Gastroesophageal sphincter (tissue), 4 donors: ENCODE measurements around the gene GNB2. TPM values are rescaled to one million over a fixed set of nuclear protein-coding genes. Genes with fewer than 3 reads are reported as not detected.

Experiments used
- ATAC-seq: fragments of 150-250 bp; one replicate; pipeline ENCODE4 v1.9.1; 2016; ENCODE audit warnings: mild to moderate bottlenecking, moderate library complexity
- H3K27ac ChIP-seq, 4 donors: fragments of 200-600 bp; sonication (generic) in 3 of 4; 1 replicate in 3 of 4; 2 replicates in 1 of 4; pipeline ENCODE4 v1.5.1; 2016 to 2019
- H3K27me3 ChIP-seq: fragments of 200-600 bp; sonication (generic); one replicate; pipeline ENCODE4 v1.5.1; 2019
- H3K36me3 ChIP-seq, 2 donors: fragments of 200-600 bp; sonication (generic); one replicate each; pipeline ENCODE4 v1.5.1; 2019; ENCODE audit warnings: control low read depth in 1 of 2
- H3K4me1 ChIP-seq, 3 donors: fragments of 200-600 bp; sonication (generic); 1 replicate in 2 of 3; 2 replicates in 1 of 3; pipeline ENCODE4 v1.5.1; 2016 to 2019; ENCODE audit warnings: control low read depth in 2 of 3
- H3K4me3 ChIP-seq, 2 donors: fragments of 200-600 bp; sonication (generic); one replicate each; pipeline ENCODE4 v1.5.1; 2019; ENCODE audit warnings: mild to moderate bottlenecking in 1 of 2, moderate library complexity in 1 of 2
- H3K9me3 ChIP-seq, 3 donors: fragments of 200-600 bp; sonication (generic); one replicate each; pipeline ENCODE4 v1.5.1; 2017 to 2019; ENCODE audit warnings: control low read depth in 2 of 3
- EP300 ChIP-seq: sonication (generic); formaldehyde crosslinking; IDR thresholded peaks from one replicate; pipeline ENCODE4 v1.6.1; 2017; ENCODE audit warnings: antibody characterized with exemption, mild to moderate bottlenecking
- POLR2A ChIP-seq, 2 donors: fragments of 450-650 bp; IDR thresholded peaks; one replicate each; pipeline ENCODE4 v1.6.1; 2017; ENCODE audit warnings: antibody characterized with exemption in 2 of 2, mild to moderate bottlenecking in 2 of 2, moderate library complexity in 1 of 2
- POLR2AphosphoS5 ChIP-seq: sonication (generic); formaldehyde crosslinking; IDR thresholded peaks from one replicate; pipeline ENCODE4 v1.6.1; 2017; ENCODE audit warnings: antibody characterized with exemption
- WGBS, 2 donors: methylation state at CpG; one replicate each; pipeline ENCODE4 v1.1.5; 2018; ENCODE audit warnings: low coverage in 1 of 2; 5-methylcytosine and 5-hydroxymethylcytosine counted together
- total RNA-seq, 4 donors: library from RNA; depleted of rRNA; stranded (reverse); fragments of >200 nt; gene quantifications; one replicate each; pipeline ENCODE4 v1.1.0, GENCODE V29; 2016
- TF ChIP-seq, protein P1 (sequence below), 4 experiments: fragments of 200-600 bp in 2 of 4; fragments of 450-650 bp in 2 of 4; sonication (generic) in 1 of 4; IDR thresholded peaks; one replicate each; pipeline ENCODE4 v1.5.1; 2017 to 2019; ENCODE audit warnings: antibody characterized with exemption in 4 of 4, mild to moderate bottlenecking in 2 of 4, moderate library complexity in 2 of 4

Gene GNB2
- total RNA-seq, 4 donors from 2014 or later: 124 to 217 (median 162) TPM

DNA sequence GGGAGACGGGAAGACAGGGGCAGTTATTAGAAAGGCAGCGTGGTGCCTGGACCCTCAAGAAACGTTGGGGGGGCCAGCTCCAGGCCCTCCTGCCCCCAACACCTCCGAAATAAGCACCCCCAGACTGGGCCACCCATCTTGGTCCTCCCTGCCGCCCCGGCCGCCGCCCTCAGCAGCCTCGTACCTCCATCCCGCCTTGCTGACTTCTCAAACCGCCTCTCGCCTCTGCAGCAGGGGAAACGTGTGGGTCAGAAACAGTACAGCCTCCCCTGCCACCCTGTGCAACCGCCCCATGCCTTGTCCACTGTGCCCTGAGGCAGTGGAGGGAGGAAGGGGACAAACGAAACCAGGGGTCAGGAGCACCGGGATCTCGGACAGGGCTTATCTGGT, 13.3 kb downstream of the GNB2 start:
- no peak overlapping the region for H3K27ac ChIP-seq
- no peaks in the 10 kb centered on the region for H3K27me3 ChIP-seq
- no peak for ATAC-seq
- 87% methylated on average over 11 of the region's 17 CpGs; no CpG with 5 or more reads in 1 of the 2 donors for WGBS, 2 donors
- peaks cover 0 to 53% (median 28%) of the 10 kb centered on the region in 3 donors for H3K4me1 ChIP-seq
- no peak for TF ChIP-seq POLR2AphosphoS5
- no peak for TF ChIP-seq POLR2A (IDR thresholded peaks at IDR 0.05)
- no peak for TF ChIP-seq EP300
- TF ChIP-seq, protein P1, sequence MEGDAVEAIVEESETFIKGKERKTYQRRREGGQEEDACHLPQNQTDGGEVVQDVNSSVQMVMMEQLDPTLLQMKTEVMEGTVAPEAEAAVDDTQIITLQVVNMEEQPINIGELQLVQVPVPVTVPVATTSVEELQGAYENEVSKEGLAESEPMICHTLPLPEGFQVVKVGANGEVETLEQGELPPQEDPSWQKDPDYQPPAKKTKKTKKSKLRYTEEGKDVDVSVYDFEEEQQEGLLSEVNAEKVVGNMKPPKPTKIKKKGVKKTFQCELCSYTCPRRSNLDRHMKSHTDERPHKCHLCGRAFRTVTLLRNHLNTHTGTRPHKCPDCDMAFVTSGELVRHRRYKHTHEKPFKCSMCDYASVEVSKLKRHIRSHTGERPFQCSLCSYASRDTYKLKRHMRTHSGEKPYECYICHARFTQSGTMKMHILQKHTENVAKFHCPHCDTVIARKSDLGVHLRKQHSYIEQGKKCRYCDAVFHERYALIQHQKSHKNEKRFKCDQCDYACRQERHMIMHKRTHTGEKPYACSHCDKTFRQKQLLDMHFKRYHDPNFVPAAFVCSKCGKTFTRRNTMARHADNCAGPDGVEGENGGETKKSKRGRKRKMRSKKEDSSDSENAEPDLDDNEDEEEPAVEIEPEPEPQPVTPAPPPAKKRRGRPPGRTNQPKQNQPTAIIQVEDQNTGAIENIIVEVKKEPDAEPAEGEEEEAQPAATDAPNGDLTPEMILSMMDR (IDR thresholded peaks at IDR 0.05): no peak
- H3K4me3 ChIP-seq: no peak overlapping the region
- H3K9me3 ChIP-seq: no peaks in the 10 kb centered on the region
- H3K36me3 ChIP-seq: peaks cover 0 to 80% of the 10 kb centered on the region in 2 donors

DNA sequence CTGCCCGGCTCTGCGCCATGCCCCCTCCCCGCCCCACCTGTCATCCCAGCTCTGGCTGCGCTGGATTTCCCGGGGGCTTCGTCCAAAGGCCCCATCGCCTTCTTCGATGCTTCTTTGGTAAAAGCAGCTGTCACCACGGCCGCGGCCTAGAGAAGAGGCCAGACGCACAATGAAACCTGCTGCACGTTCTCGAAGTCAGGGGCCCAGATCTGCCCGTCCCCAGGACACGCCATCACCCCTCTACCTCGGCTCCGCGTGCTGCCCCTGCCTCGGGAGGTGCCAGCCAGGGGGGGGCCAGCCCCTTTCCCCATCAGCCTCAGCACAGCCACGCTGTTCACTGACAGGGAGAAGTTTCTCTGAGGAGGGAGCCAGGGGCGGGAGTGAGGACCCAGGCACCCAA, 13.7 kb downstream of the GNB2 start:
- Histone ChIP-seq H3K27ac (no peak overlapping the region), H3K9me3 (no peaks in the 10 kb centered on the region), H3K4me1 (peaks cover 0 to 58% (median 32%) of the 10 kb centered on the region in 3 donors), H3K4me3 (no peak overlapping the region), H3K36me3 (peaks cover 0 to 75% of the 10 kb centered on the region in 2 donors), H3K27me3 (no peaks in the 10 kb centered on the region)
- no peak for TF ChIP-seq POLR2A (IDR thresholded peaks at IDR 0.05)
- no peak for TF ChIP-seq EP300
- no peak for TF ChIP-seq POLR2AphosphoS5
- TF ChIP-seq, protein P1 (IDR thresholded peaks at IDR 0.05): no peak
- ATAC-seq: no peak
- WGBS, 2 donors: 80 to 100% methylated on average over 1 to 2 of the region's 22 CpGs

DNA sequence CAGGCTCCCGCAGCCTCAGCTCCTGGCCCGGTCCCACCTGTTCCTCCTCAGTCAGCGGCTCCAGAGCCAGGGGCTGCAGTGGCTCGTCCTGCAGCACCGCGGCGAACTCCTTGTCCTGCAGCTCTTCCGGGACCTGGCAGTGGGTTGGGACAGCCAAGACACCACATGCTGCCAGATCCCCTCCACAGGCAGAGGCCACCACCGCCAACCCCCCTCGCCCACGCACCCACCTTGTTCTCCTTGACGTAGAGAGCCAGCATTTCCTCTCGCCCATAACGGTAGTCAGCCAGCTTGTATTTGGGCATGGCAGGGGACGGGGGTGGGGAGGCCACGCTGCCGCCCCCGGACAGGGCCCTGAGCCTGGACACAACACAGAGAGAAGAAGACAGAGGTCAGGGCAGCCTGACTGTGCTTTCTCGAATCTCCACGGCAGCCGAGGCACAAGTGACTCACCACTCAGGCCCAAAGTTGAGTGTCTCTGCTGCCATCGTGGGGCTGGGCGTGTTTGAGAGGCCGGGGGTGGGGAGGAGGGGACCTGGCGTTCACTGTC, 14.3 kb downstream of the GNB2 start:
- Histone ChIP-seq H3K36me3 (peaks cover 0 to 70% of the 10 kb centered on the region in 2 donors), H3K27me3 (no peaks in the 10 kb centered on the region), H3K27ac (peak overlapping the region in 1 of 4 donors; percentile 11), H3K4me3 (no peak overlapping the region), H3K9me3 (no peaks in the 10 kb centered on the region), H3K4me1 (peaks cover 0 to 64% (median 38%) of the 10 kb centered on the region in 3 donors)
- WGBS, 2 donors: 79% methylated on average over 12 of the region's 25 CpGs; no CpG with 5 or more reads in 1 of the 2 donors
- no peak for ATAC-seq
- no peak for TF ChIP-seq POLR2AphosphoS5
- TF ChIP-seq POLR2A (IDR thresholded peaks at IDR 0.05): no peak
- TF ChIP-seq, protein P1 (IDR thresholded peaks at IDR 0.05): no peak
- no peak for TF ChIP-seq EP300

DNA sequence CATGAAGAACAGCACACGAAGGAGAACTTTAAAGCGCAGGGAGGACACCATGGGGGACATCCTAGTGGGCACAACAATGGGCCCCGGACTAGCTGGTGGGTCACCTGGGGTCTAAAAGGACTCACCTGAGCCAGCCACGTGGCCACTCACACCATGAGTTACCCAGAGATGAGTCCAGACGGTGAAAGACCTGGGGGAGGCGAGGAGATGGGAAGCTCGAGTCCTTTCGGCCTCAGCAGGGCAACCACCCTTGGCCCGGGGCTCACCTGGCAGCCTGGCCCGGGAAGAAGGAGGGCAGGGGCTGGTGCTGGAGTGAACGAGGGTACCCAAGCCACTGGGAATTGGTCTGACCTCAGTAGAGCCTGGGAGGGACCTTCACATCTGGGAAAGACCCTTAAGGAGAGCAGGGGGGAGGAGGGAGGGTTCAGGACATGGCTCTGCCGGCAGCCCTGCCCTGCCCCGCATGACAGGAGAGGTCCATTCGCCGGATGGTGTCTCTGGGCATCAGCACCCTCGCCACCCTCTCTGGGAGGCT, 14.9 kb downstream of the GNB2 start:
- Histone ChIP-seq H3K9me3 (no peaks in the 10 kb centered on the region), H3K4me3 (no peak overlapping the region), H3K4me1 (peaks cover 0 to 69% (median 42%) of the 10 kb centered on the region in 3 donors), H3K36me3 (peaks cover 0 to 64% of the 10 kb centered on the region in 2 donors), H3K27me3 (no peaks in the 10 kb centered on the region), H3K27ac (peak overlapping the region in 2 of 4 donors; percentile 11 to 31)
- ATAC-seq: no peak
- TF ChIP-seq, protein P1 (IDR thresholded peaks at IDR 0.05): no peak
- no peak for TF ChIP-seq POLR2A (IDR thresholded peaks at IDR 0.05)
- WGBS, 2 donors: 95% methylated on average over 4 of the region's 16 CpGs; no CpG with 5 or more reads in 1 of the 2 donors
